ENCODE measurements around the gene ADAMTSL5. TPM values are rescaled to one million over a fixed set of nuclear protein-coding genes. Genes with fewer than 3 reads are reported as not detected.
A peak's percentile ranks its signal among the peaks of the same experiment; 100 is the strongest.
"Not testable (repeated sequence)": the region's sequence is repeated elsewhere in the genome, so short reads cannot be mapped to it uniquely, and the experiment has no call there.

Gene ADAMTSL5
- total RNA-seq, 2 experiments from 2014 or later: 2.9 to 3.5 TPM

- H3K4me3 Mint-ChIP-seq: no peak overlapping the region
- H3K27me3 Mint-ChIP-seq: no peaks in the 10 kb centered on the region
- no peaks in the 10 kb centered on the region for H3K9me3 Mint-ChIP-seq
- POLR2A ChIA-PET: no interaction called here
- H3K4me1 Mint-ChIP-seq: peaks cover 20% of the 10 kb centered on the region
- H3K27ac Mint-ChIP-seq: no peak overlapping the region
- no peak for DNase-seq
- CTCF ChIA-PET: no interaction called here
- H3K36me3 Mint-ChIP-seq (ENCODE audit: low read depth): peaks cover 8% of the 10 kb centered on the region
These were observed 31.5 kb downstream of the ADAMTSL5 start for GRCh38 chr19:1481224-1481892.

- peak; percentile 95 for DNase-seq
- Mint-ChIP-seq H3K27me3 (no peaks in the 10 kb centered on the region), H3K4me1 (peaks cover 20% of the 10 kb centered on the region), H3K4me3 (peak within 1 kb of the TSS; percentile 100), H3K9me3 (no peaks in the 10 kb centered on the region), H3K36me3 (ENCODE audit: low read depth) (peaks cover 11% of the 10 kb centered on the region), H3K27ac (peak within 1 kb of the TSS; percentile 87)
- ChIA-PET POLR2A (interaction anchor here (2.1 kb wide), 1 partner anchor 10 kb away, joined by 6 read pairs; no protein-coding TSS in a partner anchor), CTCF (no interaction called here)
These were observed 33.7 kb downstream of the ADAMTSL5 start, which contains the start of gene C19orf25 for GRCh38 chr19:1478934-1479707. Gene C19orf25, minus strand, starts transcription at chr19:1479215. Its CDS starts 312 bp downstream, at chr19:1478903.

- H3K27me3 Mint-ChIP-seq, H3K9me3 Mint-ChIP-seq, DNase-seq: not testable (repeated sequence)
- Mint-ChIP-seq H3K4me1 (peaks cover 23% of the 10 kb centered on the region), H3K4me3 (peak overlapping the region; percentile 49), H3K27ac (peak overlapping the region; percentile 21), H3K36me3 (ENCODE audit: low read depth) (peaks cover 11% of the 10 kb centered on the region)
- ChIA-PET POLR2A (interaction anchor here (2.1 kb wide), 1 partner anchor 8 kb away, joined by 6 read pairs; no protein-coding TSS in a partner anchor), CTCF (interaction anchor here (0.5 to 1.1 kb wide), 2 partner anchors 14 to 459 kb away, joined by 3 read pairs; partner anchors contain the start of gene REEP6)
These were observed 35.8 kb downstream of the ADAMTSL5 start for GRCh38 chr19:1477056-1477455.

- Mint-ChIP-seq H3K4me1 (peaks cover 30% of the 10 kb centered on the region), H3K4me3 (no peak overlapping the region), H3K27me3 (peaks cover 3% of the 10 kb centered on the region), H3K27ac (no peak overlapping the region), H3K36me3 (ENCODE audit: low read depth) (peaks cover 11% of the 10 kb centered on the region), H3K9me3 (no peaks in the 10 kb centered on the region)
- ChIA-PET CTCF (no interaction called here), POLR2A (no interaction called here)
- DNase-seq: no peak
These were observed 36.9 kb downstream of the ADAMTSL5 start for GRCh38 chr19:1475751-1476437.

- no peaks in the 10 kb centered on the region for H3K9me3 Mint-ChIP-seq
- H3K4me3 Mint-ChIP-seq: no peak overlapping the region
- POLR2A ChIA-PET: interaction anchor here (0.8 kb wide), 1 partner anchor 206 kb away, joined by 4 read pairs; the partner anchor contains the start of gene CIRBP
- CTCF ChIA-PET: interaction anchor here (0.7 kb wide), 1 partner anchor 9 kb away, joined by 3 read pairs; no protein-coding TSS in a partner anchor
- H3K4me1 Mint-ChIP-seq: peaks cover 34% of the 10 kb centered on the region
- H3K27me3 Mint-ChIP-seq: peaks cover 6% of the 10 kb centered on the region
- DNase-seq: no peak
- H3K27ac Mint-ChIP-seq: no peak overlapping the region
- H3K36me3 Mint-ChIP-seq (ENCODE audit: low read depth): peaks cover 11% of the 10 kb centered on the region
These were observed 38.0 kb downstream of the ADAMTSL5 start for GRCh38 chr19:1474765-1475351.

GRCh38 chr19:1474011-1474764, 38.6 kb downstream of the ADAMTSL5 start:
- Mint-ChIP-seq H3K9me3 (no peaks in the 10 kb centered on the region), H3K4me1 (peaks cover 29% of the 10 kb centered on the region), H3K27ac (no peak overlapping the region), H3K27me3 (peaks cover 6% of the 10 kb centered on the region), H3K4me3 (no peak overlapping the region), H3K36me3 (ENCODE audit: low read depth) (peaks cover 11% of the 10 kb centered on the region)
- ChIA-PET POLR2A (interaction anchor here (0.8 kb wide), 2 partner anchors 17 to 205 kb away, joined by 3 to 4 read pairs; partner anchors contain the start of genes CIRBP and REEP6), CTCF (interaction anchor here (0.7 to 0.9 kb wide), 2 partner anchors 8 to 319 kb away, joined by 3 to 4 read pairs; no protein-coding TSS in a partner anchor)
- no peak for DNase-seq

- ChIA-PET POLR2A (interaction anchor here (0.8 to 1.4 kb wide), 2 partner anchors 18 to 28 kb away, joined by 3 to 5 read pairs; partner anchors contain the start of gene REEP6), CTCF (interaction anchor here (0.9 to 2.5 kb wide), 2 partner anchors 29 to 320 kb away, joined by 4 to 10 read pairs; no protein-coding TSS in a partner anchor)
- peaks cover 7% of the 10 kb centered on the region for H3K27me3 Mint-ChIP-seq
- peaks cover 25% of the 10 kb centered on the region for H3K4me1 Mint-ChIP-seq
- no peak for DNase-seq
- no peak overlapping the region for H3K4me3 Mint-ChIP-seq
- H3K36me3 Mint-ChIP-seq (ENCODE audit: low read depth): peaks cover 8% of the 10 kb centered on the region
- no peak overlapping the region for H3K27ac Mint-ChIP-seq
- H3K9me3 Mint-ChIP-seq: no peaks in the 10 kb centered on the region
These were observed 39.6 kb downstream of the ADAMTSL5 start for GRCh38 chr19:1473085-1473851.

GRCh38 chr19:1472231-1473084, 40.4 kb downstream of the ADAMTSL5 start:
- Mint-ChIP-seq H3K4me1 (peaks cover 19% of the 10 kb centered on the region), H3K36me3 (ENCODE audit: low read depth) (peaks cover 7% of the 10 kb centered on the region), H3K27ac (no peak overlapping the region), H3K9me3 (no peaks in the 10 kb centered on the region), H3K27me3 (peaks cover 7% of the 10 kb centered on the region), H3K4me3 (no peak overlapping the region)
- POLR2A ChIA-PET: interaction anchor here (0.8 to 1.4 kb wide), 4 partner anchors 17 to 113 kb away, joined by 3 to 5 read pairs (median 4); no protein-coding TSS in a partner anchor
- CTCF ChIA-PET: interaction anchor here (2.5 kb wide), 1 partner anchor 28 kb away, joined by 10 read pairs; no protein-coding TSS in a partner anchor
- no peak for DNase-seq

- H3K27ac Mint-ChIP-seq: no peak overlapping the region
- peaks cover 11% of the 10 kb centered on the region for H3K27me3 Mint-ChIP-seq
- ChIA-PET POLR2A (interaction anchor here (0.8 to 1.4 kb wide), 9 partner anchors 10 to 366 kb away, joined by 3 to 5 read pairs (median 3); partner anchors contain the start of genes PCSK4 and REEP6), CTCF (interaction anchor here (0.8 to 2.5 kb wide), 3 partner anchors 19 to 30 kb away, joined by 3 to 10 read pairs (median 3); partner anchors contain the start of gene REEP6)
- peaks cover 13% of the 10 kb centered on the region for H3K4me1 Mint-ChIP-seq
- H3K9me3 Mint-ChIP-seq: no peaks in the 10 kb centered on the region
- no peak for DNase-seq
- peaks cover 2% of the 10 kb centered on the region for H3K36me3 Mint-ChIP-seq (ENCODE audit: low read depth)
- H3K4me3 Mint-ChIP-seq: no peak overlapping the region
These were observed 41.2 kb downstream of the ADAMTSL5 start for GRCh38 chr19:1471515-1472160.

GRCh38 chr19:1471010-1471514, 41.8 kb downstream of the ADAMTSL5 start:
- DNase-seq: peak; percentile 40
- H3K27me3 Mint-ChIP-seq: peaks cover 11% of the 10 kb centered on the region
- CTCF ChIA-PET: interaction anchor here (0.8 to 2.5 kb wide), 3 partner anchors 20 to 29 kb away, joined by 3 to 10 read pairs (median 3); partner anchors contain the start of gene REEP6
- no peak overlapping the region for H3K4me3 Mint-ChIP-seq
- no peak overlapping the region for H3K27ac Mint-ChIP-seq
- H3K4me1 Mint-ChIP-seq: peaks cover 13% of the 10 kb centered on the region
- H3K9me3 Mint-ChIP-seq: no peaks in the 10 kb centered on the region
- peaks cover 2% of the 10 kb centered on the region for H3K36me3 Mint-ChIP-seq (ENCODE audit: low read depth)
- POLR2A ChIA-PET: interaction anchor here (0.8 to 1.3 kb wide), 7 partner anchors 9 to 366 kb away, joined by 3 to 5 read pairs (median 3); partner anchors contain the start of genes PCSK4 and REEP6

All from activated CD4-positive, alpha-beta memory T cell treated with anti-CD3 and anti-CD28 coated beads, Interleukin-2, amount 10 ng/mL, durations not matched to agents 7 days and 5 days (primary cell).